ENCODE measurements around the gene TMEM181.
"Not testable (repeated sequence)": the region's sequence is repeated elsewhere in the genome, so short reads cannot be mapped to it uniquely, and the experiment has no call there.

The TMEM181 gene

DNA sequence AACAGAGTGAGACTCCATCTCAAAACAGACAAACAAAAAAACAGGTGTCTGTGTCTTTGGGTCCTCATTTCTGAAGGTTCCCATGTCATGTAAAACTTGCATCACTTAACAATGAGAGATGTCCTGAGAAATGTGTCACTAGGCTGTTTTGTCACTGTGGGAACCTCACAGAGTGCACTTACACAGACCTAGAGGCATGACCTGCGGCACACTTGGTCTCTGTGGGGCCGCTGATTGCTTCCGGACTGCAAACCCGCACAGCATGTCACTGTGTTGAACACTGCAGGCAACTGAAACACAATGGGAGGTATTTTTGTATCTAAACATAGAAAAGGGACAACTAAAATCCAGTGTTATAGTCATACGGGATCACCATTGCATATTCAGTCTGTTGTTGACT lies 42.3 kb upstream of the TMEM181 start:
- DNase-seq (ENCODE audit: extremely low read depth, low read depth) = no peak
- H3K4me3 ChIP-seq (replicated peaks; ENCODE audit: low read depth, low read length) = no peak overlapping the region
- TF ChIP-seq, protein P1, sequence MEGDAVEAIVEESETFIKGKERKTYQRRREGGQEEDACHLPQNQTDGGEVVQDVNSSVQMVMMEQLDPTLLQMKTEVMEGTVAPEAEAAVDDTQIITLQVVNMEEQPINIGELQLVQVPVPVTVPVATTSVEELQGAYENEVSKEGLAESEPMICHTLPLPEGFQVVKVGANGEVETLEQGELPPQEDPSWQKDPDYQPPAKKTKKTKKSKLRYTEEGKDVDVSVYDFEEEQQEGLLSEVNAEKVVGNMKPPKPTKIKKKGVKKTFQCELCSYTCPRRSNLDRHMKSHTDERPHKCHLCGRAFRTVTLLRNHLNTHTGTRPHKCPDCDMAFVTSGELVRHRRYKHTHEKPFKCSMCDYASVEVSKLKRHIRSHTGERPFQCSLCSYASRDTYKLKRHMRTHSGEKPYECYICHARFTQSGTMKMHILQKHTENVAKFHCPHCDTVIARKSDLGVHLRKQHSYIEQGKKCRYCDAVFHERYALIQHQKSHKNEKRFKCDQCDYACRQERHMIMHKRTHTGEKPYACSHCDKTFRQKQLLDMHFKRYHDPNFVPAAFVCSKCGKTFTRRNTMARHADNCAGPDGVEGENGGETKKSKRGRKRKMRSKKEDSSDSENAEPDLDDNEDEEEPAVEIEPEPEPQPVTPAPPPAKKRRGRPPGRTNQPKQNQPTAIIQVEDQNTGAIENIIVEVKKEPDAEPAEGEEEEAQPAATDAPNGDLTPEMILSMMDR (IDR thresholded peaks at IDR 0.05; ENCODE audit: low read depth, low read length, missing control alignments) = no peak

DNA sequence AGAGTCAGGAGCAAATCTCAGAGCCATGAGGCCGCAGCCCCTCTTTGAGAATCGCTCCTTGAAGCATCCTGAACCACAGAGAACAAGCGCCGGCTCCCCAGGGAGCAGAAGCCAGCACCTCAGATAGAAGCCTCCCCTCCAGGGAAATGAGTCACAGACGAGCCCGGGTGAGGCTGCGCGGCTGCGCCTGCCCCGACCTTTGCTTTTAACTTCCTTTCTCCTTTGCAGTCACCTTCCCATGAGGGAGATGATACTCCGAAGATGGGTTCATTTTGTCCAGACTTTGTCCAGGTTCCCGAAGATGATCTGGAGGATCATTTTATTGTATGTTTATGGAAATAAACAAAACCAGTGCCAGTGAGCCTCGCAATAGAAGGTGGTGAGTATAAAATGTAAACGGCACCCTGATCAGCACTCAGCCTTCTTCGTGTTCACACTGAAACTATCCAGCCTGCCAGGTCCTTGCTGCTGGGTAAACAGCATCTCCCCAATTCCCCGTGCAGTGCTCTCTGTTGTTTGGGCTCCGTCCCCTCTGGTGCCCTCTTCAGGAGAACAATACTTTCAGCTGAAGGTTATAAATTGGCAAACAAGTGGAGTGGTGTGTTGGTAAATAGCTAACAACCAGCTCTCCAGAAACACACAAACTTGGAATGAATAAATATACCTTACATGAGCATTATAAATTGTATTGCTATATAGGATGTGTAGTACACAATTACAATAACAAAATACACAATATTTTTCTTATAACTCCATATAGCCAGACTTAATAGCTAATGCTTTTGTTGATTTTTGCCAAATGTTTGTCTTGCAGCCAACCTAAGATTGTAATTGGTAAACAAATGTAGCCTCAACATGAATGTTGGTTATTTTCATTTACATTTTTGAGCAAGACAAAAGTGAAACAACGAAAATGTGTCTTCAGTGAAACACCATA lies 41.4 kb upstream of the TMEM181 start:
- peak; percentile 66 for DNase-seq (ENCODE audit: extremely low read depth, low read depth)
- H3K4me3 ChIP-seq (replicated peaks; ENCODE audit: low read depth, low read length) = peak overlapping the region; percentile 28
- TF ChIP-seq, protein P1 (IDR thresholded peaks at IDR 0.05; ENCODE audit: low read depth, low read length, missing control alignments) = peak; percentile 71

DNA sequence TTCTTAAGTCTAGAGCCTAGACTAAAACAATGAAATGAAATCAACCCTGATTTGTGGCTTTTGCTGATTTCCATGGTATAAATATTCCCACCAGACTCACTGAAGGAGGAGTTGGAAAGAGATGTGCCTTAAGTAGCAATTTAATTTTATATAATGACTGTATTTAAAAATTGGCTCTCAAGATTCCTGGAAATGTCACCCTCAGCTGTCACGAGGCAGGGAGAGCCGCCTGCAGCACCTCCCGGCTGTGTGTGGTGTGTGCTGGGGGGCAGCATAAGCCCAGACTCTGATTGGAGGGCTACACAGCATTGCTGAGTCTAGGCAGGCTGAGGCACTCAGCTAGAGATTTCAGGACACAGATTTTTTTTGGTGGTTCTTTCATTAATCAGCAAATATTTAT lies 40.6 kb upstream of the TMEM181 start:
- TF ChIP-seq, protein P1 (IDR thresholded peaks at IDR 0.05; ENCODE audit: low read depth, low read length, missing control alignments) = no peak
- no peak for DNase-seq (ENCODE audit: extremely low read depth, low read depth)
- no peak overlapping the region for H3K4me3 ChIP-seq (replicated peaks; ENCODE audit: low read depth, low read length)

DNA sequence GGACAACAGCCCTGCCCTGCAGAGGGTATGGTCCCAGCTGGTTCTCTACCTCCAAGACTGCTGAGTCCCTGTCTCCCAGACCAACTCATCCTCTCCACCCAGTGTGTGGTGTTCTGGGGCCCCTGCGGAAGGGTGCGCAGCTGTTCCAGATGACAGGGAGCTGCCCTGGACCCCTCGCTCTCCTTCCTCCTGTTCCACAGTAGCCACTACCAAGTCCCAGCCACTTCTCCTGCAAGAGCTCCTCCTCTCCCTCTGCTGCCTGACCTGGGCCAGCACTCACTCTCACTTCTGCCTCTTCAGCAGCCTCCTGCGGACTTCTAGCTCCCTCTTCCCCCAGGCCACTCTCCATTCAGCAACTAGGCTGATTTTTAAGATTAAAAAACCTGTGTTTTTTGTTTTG lies 40.1 kb upstream of the TMEM181 start:
- TF ChIP-seq, protein P1 (IDR thresholded peaks at IDR 0.05; ENCODE audit: low read depth, low read length, missing control alignments) = no peak

DNA sequence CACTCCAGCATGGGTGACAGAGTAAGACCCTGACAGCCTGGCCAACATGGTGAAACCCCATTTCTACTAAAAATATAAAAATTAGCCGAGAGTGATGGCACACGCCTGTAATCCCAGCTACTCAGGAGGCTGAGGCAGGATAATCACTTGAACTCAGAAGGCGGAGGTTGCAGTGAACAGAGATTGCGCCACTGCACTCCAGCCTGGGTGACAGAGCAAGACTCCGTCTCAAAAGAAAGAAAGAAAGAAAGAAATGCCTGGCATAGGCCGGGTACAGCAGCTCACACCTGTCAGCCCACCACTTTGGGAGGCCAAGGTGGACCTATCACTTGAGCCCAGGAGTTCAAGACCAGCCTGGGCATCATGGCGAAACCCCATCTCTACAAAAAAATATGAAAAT lies 38.9 kb upstream of the TMEM181 start:
- DNase-seq (ENCODE audit: extremely low read depth, low read depth); H3K4me3 ChIP-seq (replicated peaks; ENCODE audit: low read depth, low read length): not testable (repeated sequence)

More for the DNA sequence above, 40.1 kb upstream of the TMEM181 start:
- no peak overlapping the region for H3K4me3 ChIP-seq (replicated peaks; ENCODE audit: low read depth, low read length)
- no peak for DNase-seq (ENCODE audit: extremely low read depth, low read depth)

DNA sequence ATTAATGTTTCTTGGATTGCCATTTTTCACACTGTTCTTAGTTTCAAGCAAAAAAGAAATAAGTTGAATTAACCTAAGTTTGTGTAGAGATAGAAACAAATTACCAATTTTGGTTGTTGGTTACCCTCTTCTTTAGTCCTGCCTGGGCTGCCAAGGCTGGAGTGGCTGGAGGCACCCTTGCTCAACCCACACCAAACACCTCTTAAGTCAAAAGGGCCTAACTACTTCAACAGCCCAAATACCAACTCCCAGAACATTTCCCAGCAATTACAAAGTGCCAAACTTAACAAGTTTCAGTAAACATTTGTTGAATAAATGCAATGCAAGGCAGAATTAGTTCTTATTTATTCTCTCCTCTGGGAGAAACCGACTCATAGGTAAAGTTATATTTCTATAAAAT lies 38.1 kb upstream of the TMEM181 start:
- no peak for DNase-seq (ENCODE audit: extremely low read depth, low read depth)
- H3K4me3 ChIP-seq (replicated peaks; ENCODE audit: low read depth, low read length) = no peak overlapping the region
- TF ChIP-seq, protein P1 (IDR thresholded peaks at IDR 0.05; ENCODE audit: low read depth, low read length, missing control alignments) = no peak

DNA sequence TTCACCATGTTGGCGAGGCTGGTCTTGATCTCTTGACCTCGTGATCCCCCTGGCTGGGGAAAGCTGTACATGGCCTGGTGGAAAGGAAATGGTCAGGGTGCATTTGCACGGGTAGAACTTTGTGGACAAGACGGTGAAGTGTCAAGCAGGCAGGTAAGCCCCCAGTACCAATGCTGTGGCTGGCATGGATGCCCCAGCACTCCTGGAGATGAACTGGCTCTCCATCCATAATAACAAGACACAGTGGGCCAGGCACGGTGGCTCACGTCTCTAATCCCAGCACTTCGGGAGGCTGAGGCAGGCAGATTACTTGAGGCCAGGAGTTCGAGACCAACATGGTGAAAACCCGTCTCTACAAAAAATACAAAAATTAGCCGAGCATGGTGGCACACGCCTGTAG lies 37.3 kb upstream of the TMEM181 start:
- no peak for DNase-seq (ENCODE audit: extremely low read depth, low read depth)
- TF ChIP-seq, protein P1 (IDR thresholded peaks at IDR 0.05; ENCODE audit: low read depth, low read length, missing control alignments) = no peak

More for the DNA sequence above, 37.3 kb upstream of the TMEM181 start:
- no peak overlapping the region for H3K4me3 ChIP-seq (replicated peaks; ENCODE audit: low read depth, low read length)
